Left cardiac atrium (tissue), 4 donors: ENCODE results near the gene NEK4. TPM values are rescaled to one million over a fixed set of nuclear protein-coding genes. Genes with fewer than 3 reads are reported as not detected.
"Not testable (repeated sequence)": the region's sequence is repeated elsewhere in the genome, so short reads cannot be mapped to it uniquely, and the experiment has no call there.

Experiments
- ATAC-seq, 2 donors: fragments of 200-7000 bp; cut with Tn5 transposase; one replicate each; pipeline ENCODE4 v1.9.1; 2020; ENCODE audit warnings: mild to moderate bottlenecking in 2 of 2, moderate library complexity in 2 of 2
- DNase-seq: peaks from one replicate; pipeline ENCODE4 v3.0.0-alpha.2; 2020
- intact Hi-C, 2 donors: fragments of 100-400 bp; cut with DNase I; formaldehyde crosslinking; loops; one replicate each; pipeline versions ENCODE4 v1.14.1 to v1.15.1; 2022 to 2023
- total RNA-seq, 2 donors: library from RNA; stranded (reverse); fragmentation: NEBNext Ultra II Directional; extraction: Animal tissue kit (Norgen Biotek cat#: 25700); gene quantifications; one replicate each; pipeline ENCODE4 v1.2.1, GENCODE V29; 2021
- donor health status: DM: no; HTN: yes; CAD: no.
- donor health status: DM: no; HTN: yes; CAD: no; lungs with severe emphysema.
- donor health status: DM: yes; HTN: yes; CAD: no.
- donor health status: Dilated cardiomyopathy.

The NEK4 gene
- total RNA-seq, 2 donors from 2014 or later = 14.8 to 16.9 TPM

GRCh38 chr3:52763466-52763865, 7.3 kb downstream of the NEK4 start:
- intact Hi-C loops = no loop called here
- ATAC-seq = peak in 1 of 2 donors; percentile 80
- DNase-seq = no peak

DNA sequence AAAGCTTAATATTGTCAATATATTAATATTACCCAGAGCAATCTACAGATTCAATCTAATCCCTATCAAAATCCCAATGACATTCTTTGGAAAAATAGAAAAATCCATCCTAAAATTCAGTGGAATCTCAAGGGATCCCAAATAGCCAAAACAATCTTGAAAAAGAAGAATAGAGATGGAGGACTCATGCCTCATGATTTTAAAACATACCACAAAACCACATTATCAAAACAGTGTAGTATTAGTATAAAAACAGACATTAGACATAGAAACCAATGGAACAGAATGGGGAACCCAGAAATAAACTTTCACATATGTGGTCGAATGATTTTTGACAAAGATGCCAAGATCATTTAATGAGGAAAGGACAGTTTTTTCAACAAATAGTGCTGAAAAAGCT, 14.6 kb downstream of the NEK4 start:
- DNase-seq (no peak), ATAC-seq (no peak)
- intact Hi-C loops = loop anchor here in 1 of 2 donors (10.0 kb wide), 1 partner anchor 149 kb away; no protein-coding TSS in a partner anchor

DNA sequence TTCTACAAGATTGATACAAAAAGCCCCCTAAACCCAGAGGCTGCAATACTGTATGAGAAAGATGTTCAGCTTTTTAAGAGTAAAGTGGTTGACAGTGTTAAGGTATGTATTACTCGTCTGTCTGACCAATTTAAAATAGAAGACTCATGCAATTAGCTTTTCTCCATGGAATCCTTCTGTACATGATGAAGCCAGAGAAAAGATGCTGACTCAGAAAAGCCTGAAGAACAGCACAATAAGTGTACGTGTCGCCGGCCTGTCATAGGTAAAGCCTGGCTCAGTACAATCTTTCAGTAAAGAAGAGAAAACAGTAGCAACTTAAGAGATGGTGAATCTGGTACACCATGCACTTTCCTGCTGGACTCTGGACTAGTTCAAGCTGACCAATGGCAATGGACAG, 16.4 kb downstream of the NEK4 start:
- intact Hi-C loops = loop anchor here in 1 of 2 donors (10.0 kb wide), 1 partner anchor 150 kb away; no protein-coding TSS in a partner anchor
- DNase-seq = no peak
- ATAC-seq = no peak

- ATAC-seq (no peak), DNase-seq (no peak)
- intact Hi-C loops = loop anchor here in 1 of 2 donors (10.0 kb wide), 1 partner anchor 153 kb away; no protein-coding TSS in a partner anchor
Observed at GRCh38 chr3:52752045-52752660, 18.6 kb downstream of the NEK4 start.

GRCh38 chr3:52743721-52744120, 27.0 kb downstream of the NEK4 start:
- intact Hi-C loops = loop anchor here (5.0 to 10.0 kb wide), 2 partner anchors 191 to 329 kb away; no protein-coding TSS in a partner anchor
- DNase-seq = no peak
- no peak for ATAC-seq

DNA sequence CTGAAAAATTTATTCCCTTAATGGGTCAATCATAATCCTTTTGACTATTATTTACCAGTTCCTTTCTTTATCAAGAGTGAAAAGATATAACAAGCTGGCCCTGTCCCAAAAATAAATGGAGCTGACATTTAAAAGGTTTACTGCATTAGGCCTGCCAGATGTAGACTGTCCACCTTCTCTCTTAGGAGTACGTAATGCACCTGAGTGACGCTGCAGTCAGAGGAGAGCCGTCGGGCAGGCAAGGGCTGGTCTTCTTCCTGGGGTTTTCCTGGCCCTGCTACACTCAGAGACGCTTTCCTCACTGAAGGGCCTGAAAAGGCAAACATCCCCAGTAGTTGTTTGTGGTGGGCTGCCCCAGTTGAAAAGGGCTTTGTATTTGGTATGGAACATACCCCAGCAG, 27.6 kb downstream of the NEK4 start:
- intact Hi-C loops = loop anchor here (5.0 to 10.0 kb wide), 2 partner anchors 192 to 329 kb away; no protein-coding TSS in a partner anchor
- ATAC-seq = no peak
- no peak for DNase-seq

DNA sequence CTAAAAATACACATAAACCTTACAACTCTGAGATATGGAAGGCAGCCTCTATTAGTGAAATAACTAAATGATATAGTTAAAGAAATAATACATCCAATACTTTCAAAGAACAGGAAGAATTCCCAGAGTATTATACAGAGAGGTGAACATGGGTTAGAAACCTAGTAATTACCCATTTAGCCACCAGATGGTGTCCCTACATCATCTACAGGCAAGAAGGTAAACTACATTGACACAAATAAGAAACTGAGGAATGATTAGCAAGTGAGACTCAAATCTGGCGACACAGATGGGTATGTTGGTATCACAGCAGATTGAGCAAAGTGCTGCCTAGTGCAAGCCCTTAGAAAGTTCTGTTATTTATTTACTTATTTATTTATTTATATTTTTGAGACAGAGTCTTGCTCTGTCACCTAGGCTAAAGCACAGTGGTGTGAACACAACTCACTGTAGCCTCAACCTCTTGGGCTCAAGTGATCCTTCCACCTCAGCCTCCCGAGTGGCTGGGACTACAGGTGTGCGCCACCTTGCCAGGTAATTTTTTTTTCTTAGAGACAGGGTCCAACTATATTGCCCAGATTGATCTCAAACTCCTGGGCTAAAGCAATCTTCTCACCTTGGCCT, 28.2 kb downstream of the NEK4 start:
- ATAC-seq = peak in 1 of 2 donors; percentile 36
- no peak for DNase-seq
- intact Hi-C loops = loop anchor here (5.0 to 10.0 kb wide), 2 partner anchors 192 to 330 kb away; no protein-coding TSS in a partner anchor

DNA sequence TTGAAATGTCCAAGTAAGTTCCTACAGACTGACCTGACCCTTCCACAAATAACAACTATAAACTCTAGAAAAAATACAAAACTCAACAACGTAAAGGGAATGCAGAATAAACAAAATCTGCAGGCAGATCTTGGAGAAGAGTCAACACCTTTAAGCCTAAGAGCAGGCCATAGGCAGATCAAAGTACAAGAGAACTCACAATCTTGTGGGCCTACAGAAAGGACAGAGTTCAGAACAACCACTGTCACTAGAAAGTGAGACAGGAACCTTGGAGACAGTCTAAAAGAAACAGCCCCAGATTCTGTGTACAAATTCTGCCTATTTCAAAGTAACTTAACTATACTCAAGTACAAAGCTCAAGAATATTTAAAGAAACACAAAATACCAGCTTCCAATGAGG, 31.0 kb downstream of the NEK4 start:
- intact Hi-C loops = loop anchor here (5.0 to 10.0 kb wide), 2 partner anchors 195 to 333 kb away; no protein-coding TSS in a partner anchor
- ATAC-seq (no peak), DNase-seq (no peak)

DNA sequence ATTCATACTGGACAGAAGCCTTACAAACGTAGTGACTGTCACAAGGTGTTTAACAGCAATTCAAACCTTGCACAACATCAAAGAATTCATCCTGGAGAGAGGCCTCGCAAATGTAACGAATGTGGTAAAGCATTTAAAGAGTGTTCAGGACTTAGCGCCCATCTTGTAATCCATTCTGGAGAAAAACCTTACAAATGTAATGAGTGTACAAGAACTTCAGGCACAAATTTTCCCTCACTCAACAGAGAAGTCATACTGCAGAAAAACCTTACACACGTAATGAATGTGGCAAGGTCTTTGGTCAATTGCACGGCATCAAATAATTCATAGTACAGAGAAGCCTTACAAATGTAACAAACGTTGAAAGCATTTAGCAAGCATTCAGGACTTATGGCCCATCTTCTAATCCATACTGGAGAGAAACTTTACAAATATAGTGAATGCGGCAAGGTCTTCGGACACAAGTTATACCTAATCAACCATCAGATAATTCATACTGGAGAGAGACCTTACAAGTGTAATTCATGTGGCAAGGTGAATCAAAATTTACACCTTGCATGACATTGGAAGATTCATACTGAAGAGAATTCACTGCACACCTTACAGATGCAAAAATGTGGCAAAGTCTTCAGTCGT, 37.4 kb downstream of the NEK4 start:
- DNase-seq (no peak), ATAC-seq (no peak)
- intact Hi-C loops = no loop called here

DNA sequence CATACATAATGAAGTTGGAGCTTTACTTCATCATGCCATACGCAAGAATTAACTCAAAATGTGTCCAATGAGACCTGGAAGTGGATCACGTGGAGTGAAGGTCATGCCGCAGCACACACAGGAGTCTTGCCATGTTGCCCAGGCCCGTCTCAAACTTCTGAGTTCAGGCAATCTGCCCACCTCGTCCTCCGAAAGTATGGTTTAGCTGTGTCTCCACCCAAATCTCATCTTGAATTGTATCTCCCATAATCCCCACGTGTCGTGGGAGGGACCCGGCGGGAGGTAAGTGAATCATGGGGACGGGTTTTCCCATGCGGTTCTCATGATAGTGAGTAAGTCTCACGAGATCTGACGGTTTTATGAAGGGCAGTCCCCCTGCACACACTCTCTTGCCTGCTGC, 39.1 kb downstream of the NEK4 start:
- ATAC-seq (no peak), DNase-seq (no peak)
- intact Hi-C loops = no loop called here

DNA sequence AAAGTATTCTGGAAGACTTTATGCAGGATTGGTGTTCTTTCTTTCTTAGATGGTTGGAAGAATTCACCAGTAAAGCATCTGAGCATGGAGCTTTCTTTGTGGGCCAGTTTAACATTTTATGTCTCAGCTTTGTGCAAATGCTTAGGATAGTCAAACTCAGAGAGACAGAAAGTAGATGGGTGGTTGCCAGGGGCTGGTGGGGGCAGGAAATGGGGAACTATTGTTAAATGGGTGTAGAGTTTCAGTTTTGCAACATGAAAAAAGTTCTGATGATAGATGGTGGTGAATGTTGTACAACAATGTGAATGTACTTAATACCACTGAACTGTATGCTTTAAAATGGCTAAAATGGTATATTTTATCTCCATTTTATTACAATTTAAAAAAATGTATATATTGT, 40.1 kb downstream of the NEK4 start:
- intact Hi-C loops = no loop called here
- ATAC-seq (no peak), DNase-seq (no peak)

GRCh38 chr3:52728753-52729152, 42.0 kb downstream of the NEK4 start:
- intact Hi-C loops, DNase-seq: not testable (repeated sequence)

GRCh38 chr3:52724511-52724910, 46.2 kb downstream of the NEK4 start:
- DNase-seq (no peak), ATAC-seq (no peak)
- intact Hi-C loops = no loop called here

More at GRCh38 chr3:52728753-52729152, 42.0 kb downstream of the NEK4 start:
- ATAC-seq = not testable (repeated sequence)

DNA sequence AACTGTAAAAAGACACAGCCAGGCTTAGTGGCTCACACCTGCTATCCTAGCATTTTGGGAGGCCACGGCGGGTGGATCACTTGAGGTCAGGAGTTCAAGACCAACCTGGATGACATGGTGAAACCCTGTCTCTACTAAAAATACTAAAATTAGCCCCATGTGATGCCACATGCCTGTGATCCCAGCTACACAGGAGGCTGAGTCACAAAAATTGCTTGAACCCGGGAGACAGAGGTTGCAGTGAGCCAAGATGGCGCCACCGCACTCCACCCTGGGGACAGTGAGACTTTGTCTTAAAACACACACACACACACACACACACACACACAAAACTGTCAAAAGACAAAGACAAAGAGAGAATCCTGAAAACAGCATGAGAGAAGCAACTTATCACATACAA, 46.8 kb downstream of the NEK4 start:
- ATAC-seq = no peak
- intact Hi-C loops = no loop called here

GRCh38 chr3:52722491-52722890, 48.2 kb downstream of the NEK4 start:
- intact Hi-C loops = no loop called here
- no peak for ATAC-seq
- no peak for DNase-seq

More for the DNA sequence above, 46.8 kb downstream of the NEK4 start:
- no peak for DNase-seq

DNA sequence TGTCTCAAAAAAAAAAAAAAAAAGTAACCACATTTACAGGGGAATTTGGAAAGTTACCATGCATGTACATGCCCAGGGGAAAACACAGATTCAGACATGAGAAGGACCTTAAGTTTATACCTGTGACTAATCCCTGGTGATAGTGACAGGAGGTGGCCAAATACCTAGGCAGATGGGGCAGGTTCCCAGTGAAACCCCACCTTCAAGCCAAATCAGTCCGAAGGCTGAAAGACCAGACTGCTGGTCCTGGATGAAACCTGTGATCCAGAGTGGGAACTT, 49.1 kb downstream of the NEK4 start:
- intact Hi-C loops = no loop called here

DNA sequence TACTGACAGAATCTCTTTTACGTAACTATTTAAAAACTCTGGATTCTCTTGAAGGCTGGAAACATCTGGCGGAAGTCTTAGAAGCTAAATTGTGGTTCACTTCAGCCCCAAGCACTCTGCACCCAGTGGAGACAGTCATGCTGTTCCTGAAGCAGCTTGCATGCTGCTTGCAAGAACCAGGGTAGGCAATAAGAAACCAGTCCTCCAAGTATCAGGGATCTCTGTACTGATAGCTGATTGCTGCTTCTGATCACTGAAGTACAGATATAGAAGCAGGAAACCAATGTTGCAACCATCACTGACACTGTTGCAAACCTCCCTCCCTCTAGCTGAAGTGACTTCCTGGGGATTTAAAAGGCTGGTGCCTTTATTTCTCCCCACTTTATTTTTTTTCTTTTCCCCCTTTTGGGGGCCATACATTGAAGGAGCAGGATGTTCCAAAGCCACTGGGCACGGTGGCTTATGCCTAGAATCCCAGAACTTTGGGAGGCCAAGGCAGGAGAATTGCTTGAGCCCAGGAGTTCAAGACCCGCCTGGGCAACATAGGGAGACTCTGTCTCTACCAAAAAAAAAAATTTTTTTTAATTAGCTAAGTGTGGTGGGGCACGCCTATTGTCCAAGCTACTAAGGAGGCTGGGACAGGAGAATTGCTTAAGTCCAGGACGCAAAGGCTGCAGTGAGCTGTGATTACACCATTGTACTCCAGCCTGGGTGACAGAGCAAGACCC, 49.6 kb downstream of the NEK4 start:
- no peak for DNase-seq
- no peak for ATAC-seq
- intact Hi-C loops = no loop called here

More for the DNA sequence above, 49.1 kb downstream of the NEK4 start:
- ATAC-seq = no peak
- DNase-seq = no peak

GRCh38 chr3:52719618-52720017, 51.1 kb downstream of the NEK4 start:
- no peak for DNase-seq
- intact Hi-C loops = no loop called here
- no peak for ATAC-seq

DNA sequence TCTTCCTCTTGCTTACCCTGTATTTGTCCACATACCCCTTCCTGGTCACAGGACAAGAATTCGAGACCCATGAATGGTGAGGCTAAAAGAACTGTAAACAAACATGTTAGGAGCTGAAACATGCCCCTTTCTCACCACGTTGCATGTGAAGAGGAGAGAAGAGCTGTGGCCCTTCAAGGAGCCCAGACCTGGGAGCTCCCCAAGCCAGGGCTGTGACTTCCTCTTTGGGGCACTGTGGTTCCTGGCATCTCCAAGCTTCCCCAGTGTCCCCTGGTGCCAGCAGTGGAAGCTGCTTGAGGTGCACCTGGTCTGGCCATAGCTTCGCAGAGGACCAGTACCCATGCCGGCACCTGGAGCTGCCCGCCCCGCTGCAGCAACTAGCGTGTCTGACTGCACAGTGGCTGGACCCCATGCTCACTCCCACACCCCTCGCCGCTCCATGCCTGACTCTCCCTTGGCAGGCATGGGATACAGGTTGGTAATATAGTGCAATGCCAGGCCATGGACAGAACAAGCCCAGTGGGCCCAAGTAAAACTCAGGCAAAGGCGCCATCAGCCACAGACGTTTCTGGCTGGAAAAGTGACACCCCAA, 54.9 kb downstream of the NEK4 start:
- DNase-seq = no peak
- intact Hi-C loops = no loop called here
- ATAC-seq = no peak
